HepG2 (cell line): ENCODE measurements around the gene RIPK1. TPM values are rescaled to one million over a fixed set of nuclear protein-coding genes. Genes with fewer than 3 reads are reported as not detected.

Experiments used
- ELF4 ChIP-seq: sonication (generic); formaldehyde crosslinking; IDR thresholded peaks from 2 replicates; pipeline ENCODE4 v1.5.0; 2020; ENCODE audit warnings: missing genetic modification reagents, mild to moderate bottlenecking, moderate library complexity, borderline replicate concordance
- KLF13 ChIP-seq: sonication (generic); formaldehyde crosslinking; IDR thresholded peaks from 2 replicates; pipeline ENCODE4 v1.4.0; 2020; ENCODE audit warnings: mild to moderate bottlenecking, missing genetic modification reagents
- TEAD3 ChIP-seq: optimal IDR thresholded peaks from 2 replicates; pipeline ENCODE3; 2016; ENCODE audit warnings: borderline replicate concordance
- ZFAT ChIP-seq: sonication (generic); formaldehyde crosslinking; conservative IDR thresholded peaks from 2 replicates; pipeline ENCODE4 v1.8.1; 2023; ENCODE audit warnings: missing genetic modification reagents, inconsistent platforms
- ZKSCAN8 ChIP-seq: IDR thresholded peaks from 2 replicates; pipeline ENCODE4 v1.6.1; 2016; ENCODE audit warnings: borderline replicate concordance, missing genetic modification reagents, missing compliant biosample characterization
- ZNF24 ChIP-seq: fragments of 450-650 bp; IDR thresholded peaks from 2 replicates; pipeline ENCODE4 v1.6.1; 2017; ENCODE audit warnings: antibody characterized with exemption, mild to moderate bottlenecking
- ZNF703 ChIP-seq: sonication (generic); formaldehyde crosslinking; IDR thresholded peaks from 2 replicates; pipeline ENCODE4 v1.5.1; 2020; ENCODE audit warnings: missing genetic modification reagents, mild to moderate bottlenecking, moderate library complexity, borderline replicate concordance
- ZNF747 ChIP-seq: sonication (generic); formaldehyde crosslinking; IDR thresholded peaks from 2 replicates; pipeline ENCODE4 v1.8.1; 2023; ENCODE audit warnings: missing genetic modification reagents, mild to moderate bottlenecking, borderline replicate concordance
- ZNF891 ChIP-seq: sonication (generic); formaldehyde crosslinking; IDR thresholded peaks from 2 replicates; pipeline ENCODE4 v1.5.0; 2020; ENCODE audit warnings: mild to moderate bottlenecking, missing genetic modification reagents
- polyA plus RNA-seq, 8 experiments: library from polyadenylated mRNA; depleted of rRNA in 3 of 8; stranded (reverse) in 7 of 8; unstranded in 1 of 8; fragments of >200 nt; fragmentation: Illumina TruSeq in 4 of 8; extraction: Trizol in 4 of 8; gene quantifications; 2 replicates each; pipeline versions ENCODE4 v1.2.1 to v1.2.3, GENCODE V29; 2011 to 2016; ENCODE audit warnings: low read depth in 4 of 8, missing spikeins in 1 of 8, mixed read lengths in 1 of 8; ENCODE audit not compliant: insufficient read depth in 1 of 8
- total RNA-seq, 5 experiments: library from RNA; depleted of rRNA; stranded (reverse); fragments of >200 nt; fragmentation: Illumina TruSeq; extraction: Trizol; gene quantifications; 2 replicates each; pipeline ENCODE4 v1.2.3, GENCODE V29; 2016; ENCODE audit warnings: low read depth in 1 of 5
- TF ChIP-seq, protein P1 (sequence below): sonication (generic); formaldehyde crosslinking; IDR thresholded peaks from 2 replicates; pipeline ENCODE4 v1.9.0; 2021; ENCODE audit warnings: missing genetic modification reagents, borderline replicate concordance
- TF ChIP-seq, protein P2 (sequence below): sonication (generic); formaldehyde crosslinking; IDR thresholded peaks from 2 replicates; pipeline ENCODE4 v1.5.0; 2020; ENCODE audit warnings: mild to moderate bottlenecking, low read depth, missing genetic modification reagents, borderline replicate concordance
- TF ChIP-seq, protein P3 (sequence below): sonication (generic); formaldehyde crosslinking; IDR thresholded peaks from 2 replicates; pipeline ENCODE4 v1.8.0; 2022; ENCODE audit warnings: mild to moderate bottlenecking, missing genetic modification reagents, borderline replicate concordance
- TF ChIP-seq, protein P4 (sequence below): sonication (generic); formaldehyde crosslinking; IDR thresholded peaks from 2 replicates; pipeline ENCODE4 v1.4.0; 2020; ENCODE audit warnings: missing genetic modification reagents, borderline replicate concordance
- TF ChIP-seq, protein P5 (sequence below): sonication (generic); formaldehyde crosslinking; IDR thresholded peaks from 2 replicates; pipeline ENCODE4 v1.8.1; 2022; ENCODE audit warnings: mild to moderate bottlenecking, missing genetic modification reagents
- TF ChIP-seq, protein P6 (sequence below): sonication (generic); formaldehyde crosslinking; IDR thresholded peaks from 2 replicates; pipeline ENCODE4 v1.4.0; 2020; ENCODE audit warnings: mild to moderate bottlenecking, missing genetic modification reagents

The RIPK1 gene
- total and polyA plus RNA-seq, 2 of the 13 experiments (the other 11 are each of a cell fraction or from before 2014, with no cell fraction given): 9.0 to 10.3 TPM

DNA sequence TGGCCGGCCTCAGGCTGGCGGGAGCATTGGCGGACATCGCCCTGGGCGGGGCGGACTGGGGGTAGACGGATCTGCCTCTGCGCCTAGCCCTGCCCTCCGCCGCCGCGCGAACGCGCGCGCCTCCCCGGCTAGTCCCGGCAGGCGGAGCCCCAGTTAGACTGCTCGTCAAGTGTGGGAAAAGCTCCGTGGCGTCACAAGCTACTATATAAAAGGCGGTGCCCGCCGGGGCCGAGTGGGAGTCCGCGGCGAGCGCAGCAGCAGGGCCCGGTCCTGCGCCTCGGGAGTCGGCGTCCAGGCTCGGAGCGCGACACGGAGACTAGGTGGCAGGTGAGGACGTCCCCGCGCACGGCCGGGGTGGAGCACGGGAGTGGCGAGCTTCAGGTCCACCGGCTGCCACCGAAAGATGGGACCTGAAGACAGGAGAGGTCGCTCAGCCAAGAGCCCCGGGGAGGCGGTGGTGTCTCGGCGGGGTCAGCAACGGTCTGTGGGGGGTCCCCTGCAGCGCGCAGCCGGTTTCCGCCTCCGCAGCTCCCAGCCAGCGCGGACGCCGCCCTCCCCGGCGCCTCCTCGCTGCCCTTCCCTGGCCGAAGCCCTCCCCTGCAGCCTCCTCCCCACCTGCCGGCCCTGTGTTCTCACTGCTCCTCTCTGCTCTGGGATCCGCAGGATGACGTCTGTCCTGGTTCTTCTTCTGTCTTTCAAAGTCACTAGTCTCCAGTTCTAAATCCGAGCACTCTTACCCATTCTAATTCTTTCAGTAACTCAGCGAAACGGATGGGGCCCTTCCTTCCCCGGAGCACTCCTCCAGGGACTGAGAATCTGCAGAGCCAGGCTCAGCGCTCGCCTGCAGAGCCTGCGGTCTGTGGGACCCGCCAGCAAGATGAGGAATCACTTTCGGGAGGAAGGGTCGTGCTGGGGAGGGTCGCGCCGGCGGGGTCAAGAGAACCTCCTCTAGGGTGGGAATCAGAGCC is 4.3 kb upstream of the RIPK1 start (continued):
- TF ChIP-seq, protein P1, sequence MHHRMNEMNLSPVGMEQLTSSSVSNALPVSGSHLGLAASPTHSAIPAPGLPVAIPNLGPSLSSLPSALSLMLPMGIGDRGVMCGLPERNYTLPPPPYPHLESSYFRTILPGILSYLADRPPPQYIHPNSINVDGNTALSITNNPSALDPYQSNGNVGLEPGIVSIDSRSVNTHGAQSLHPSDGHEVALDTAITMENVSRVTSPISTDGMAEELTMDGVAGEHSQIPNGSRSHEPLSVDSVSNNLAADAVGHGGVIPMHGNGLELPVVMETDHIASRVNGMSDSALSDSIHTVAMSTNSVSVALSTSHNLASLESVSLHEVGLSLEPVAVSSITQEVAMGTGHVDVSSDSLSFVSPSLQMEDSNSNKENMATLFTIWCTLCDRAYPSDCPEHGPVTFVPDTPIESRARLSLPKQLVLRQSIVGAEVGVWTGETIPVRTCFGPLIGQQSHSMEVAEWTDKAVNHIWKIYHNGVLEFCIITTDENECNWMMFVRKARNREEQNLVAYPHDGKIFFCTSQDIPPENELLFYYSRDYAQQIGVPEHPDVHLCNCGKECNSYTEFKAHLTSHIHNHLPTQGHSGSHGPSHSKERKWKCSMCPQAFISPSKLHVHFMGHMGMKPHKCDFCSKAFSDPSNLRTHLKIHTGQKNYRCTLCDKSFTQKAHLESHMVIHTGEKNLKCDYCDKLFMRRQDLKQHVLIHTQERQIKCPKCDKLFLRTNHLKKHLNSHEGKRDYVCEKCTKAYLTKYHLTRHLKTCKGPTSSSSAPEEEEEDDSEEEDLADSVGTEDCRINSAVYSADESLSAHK: no peak
- TF ChIP-seq, protein P2, sequence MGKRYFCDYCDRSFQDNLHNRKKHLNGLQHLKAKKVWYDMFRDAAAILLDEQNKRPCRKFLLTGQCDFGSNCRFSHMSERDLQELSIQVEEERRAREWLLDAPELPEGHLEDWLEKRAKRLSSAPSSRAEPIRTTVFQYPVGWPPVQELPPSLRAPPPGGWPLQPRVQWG (CRISPR knock-in tag): no peak
- TF ChIP-seq, protein P3, sequence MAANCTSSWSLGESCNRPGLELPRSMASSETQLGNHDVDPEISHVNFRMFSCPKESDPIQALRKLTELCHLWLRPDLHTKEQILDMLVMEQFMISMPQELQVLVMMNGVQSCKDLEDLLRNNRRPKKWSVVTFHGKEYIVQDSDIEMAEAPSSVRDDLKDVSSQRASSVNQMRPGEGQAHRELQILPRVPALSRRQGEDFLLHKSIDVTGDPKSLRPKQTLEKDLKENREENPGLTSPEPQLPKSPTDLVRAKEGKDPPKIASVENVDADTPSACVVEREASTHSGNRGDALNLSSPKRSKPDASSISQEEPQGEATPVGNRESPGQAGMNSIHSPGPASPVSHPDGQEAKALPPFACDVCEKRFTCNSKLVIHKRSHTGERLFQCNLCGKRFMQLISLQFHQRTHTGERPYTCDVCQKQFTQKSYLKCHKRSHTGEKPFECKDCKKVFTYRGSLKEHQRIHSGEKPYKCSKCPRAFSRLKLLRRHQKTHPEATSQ (CRISPR knock-in tag): no peak
- TF ChIP-seq ZNF24 (no peak), ZKSCAN8 (CRISPR knock-in tag) (no peak), ZNF747 (CRISPR knock-in tag) (no peak; the same call in 1 of the 2 replicates), ELF4 (CRISPR knock-in tag) (no peak), ZNF891 (no peak; the same call in 1 of the 2 replicates), ZNF703 (CRISPR knock-in tag) (no peak), ZFAT (no peak), TEAD3 (CRISPR knock-in tag) (peak; percentile 37), KLF13 (CRISPR knock-in tag) (no peak)
- TF ChIP-seq, protein P4, sequence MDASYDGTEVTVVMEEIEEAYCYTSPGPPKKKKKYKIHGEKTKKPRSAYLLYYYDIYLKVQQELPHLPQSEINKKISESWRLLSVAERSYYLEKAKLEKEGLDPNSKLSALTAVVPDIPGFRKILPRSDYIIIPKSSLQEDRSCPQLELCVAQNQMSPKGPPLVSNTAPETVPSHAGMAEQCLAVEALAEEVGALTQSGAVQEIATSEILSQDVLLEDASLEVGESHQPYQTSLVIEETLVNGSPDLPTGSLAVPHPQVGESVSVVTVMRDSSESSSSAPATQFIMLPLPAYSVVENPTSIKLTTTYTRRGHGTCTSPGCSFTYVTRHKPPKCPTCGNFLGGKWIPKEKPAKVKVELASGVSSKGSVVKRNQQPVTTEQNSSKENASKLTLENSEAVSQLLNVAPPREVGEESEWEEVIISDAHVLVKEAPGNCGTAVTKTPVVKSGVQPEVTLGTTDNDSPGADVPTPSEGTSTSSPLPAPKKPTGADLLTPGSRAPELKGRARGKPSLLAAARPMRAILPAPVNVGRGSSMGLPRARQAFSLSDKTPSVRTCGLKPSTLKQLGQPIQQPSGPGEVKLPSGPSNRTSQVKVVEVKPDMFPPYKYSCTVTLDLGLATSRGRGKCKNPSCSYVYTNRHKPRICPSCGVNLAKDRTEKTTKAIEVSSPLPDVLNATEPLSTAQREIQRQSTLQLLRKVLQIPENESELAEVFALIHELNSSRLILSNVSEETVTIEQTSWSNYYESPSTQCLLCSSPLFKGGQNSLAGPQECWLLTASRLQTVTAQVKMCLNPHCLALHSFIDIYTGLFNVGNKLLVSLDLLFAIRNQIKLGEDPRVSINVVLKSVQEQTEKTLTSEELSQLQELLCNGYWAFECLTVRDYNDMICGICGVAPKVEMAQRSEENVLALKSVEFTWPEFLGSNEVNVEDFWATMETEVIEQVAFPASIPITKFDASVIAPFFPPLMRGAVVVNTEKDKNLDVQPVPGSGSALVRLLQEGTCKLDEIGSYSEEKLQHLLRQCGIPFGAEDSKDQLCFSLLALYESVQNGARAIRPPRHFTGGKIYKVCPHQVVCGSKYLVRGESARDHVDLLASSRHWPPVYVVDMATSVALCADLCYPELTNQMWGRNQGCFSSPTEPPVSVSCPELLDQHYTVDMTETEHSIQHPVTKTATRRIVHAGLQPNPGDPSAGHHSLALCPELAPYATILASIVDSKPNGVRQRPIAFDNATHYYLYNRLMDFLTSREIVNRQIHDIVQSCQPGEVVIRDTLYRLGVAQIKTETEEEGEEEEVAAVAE (CRISPR knock-in tag): no peak; the same call in 1 of the 2 replicates
- TF ChIP-seq, protein P5, sequence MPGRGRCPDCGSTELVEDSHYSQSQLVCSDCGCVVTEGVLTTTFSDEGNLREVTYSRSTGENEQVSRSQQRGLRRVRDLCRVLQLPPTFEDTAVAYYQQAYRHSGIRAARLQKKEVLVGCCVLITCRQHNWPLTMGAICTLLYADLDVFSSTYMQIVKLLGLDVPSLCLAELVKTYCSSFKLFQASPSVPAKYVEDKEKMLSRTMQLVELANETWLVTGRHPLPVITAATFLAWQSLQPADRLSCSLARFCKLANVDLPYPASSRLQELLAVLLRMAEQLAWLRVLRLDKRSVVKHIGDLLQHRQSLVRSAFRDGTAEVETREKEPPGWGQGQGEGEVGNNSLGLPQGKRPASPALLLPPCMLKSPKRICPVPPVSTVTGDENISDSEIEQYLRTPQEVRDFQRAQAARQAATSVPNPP (CRISPR knock-in tag): peak; percentile 37; the same call in 1 of the 2 replicates
- TF ChIP-seq, protein P6, sequence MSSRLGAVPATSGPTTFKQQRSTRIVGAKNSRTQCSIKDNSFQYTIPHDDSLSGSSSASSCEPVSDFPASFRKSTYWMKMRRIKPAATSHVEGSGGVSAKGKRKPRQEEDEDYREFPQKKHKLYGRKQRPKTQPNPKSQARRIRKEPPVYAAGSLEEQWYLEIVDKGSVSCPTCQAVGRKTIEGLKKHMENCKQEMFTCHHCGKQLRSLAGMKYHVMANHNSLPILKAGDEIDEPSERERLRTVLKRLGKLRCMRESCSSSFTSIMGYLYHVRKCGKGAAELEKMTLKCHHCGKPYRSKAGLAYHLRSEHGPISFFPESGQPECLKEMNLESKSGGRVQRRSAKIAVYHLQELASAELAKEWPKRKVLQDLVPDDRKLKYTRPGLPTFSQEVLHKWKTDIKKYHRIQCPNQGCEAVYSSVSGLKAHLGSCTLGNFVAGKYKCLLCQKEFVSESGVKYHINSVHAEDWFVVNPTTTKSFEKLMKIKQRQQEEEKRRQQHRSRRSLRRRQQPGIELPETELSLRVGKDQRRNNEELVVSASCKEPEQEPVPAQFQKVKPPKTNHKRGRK: 0 out of 2 replicates have a peak, but pooled peaks have one; percentile 70
